Measurements from ENCODE around the gene ERFE.

Gene ERFE

GRCh38 chr2:238128534-238129001 is 30.2 kb upstream of the ERFE start:
- intact Hi-C loops (cut with DNase I; ENCODE audit: low total_unique reads), result no loop called here
- peaks cover 0 to 9% (median 7%) of the 10 kb centered on the region in 4 donors for H3K4me1 ChIP-seq
- TF ChIP-seq CTCF (IDR thresholded peaks at IDR 0.05), result no peak
- H3K27ac ChIP-seq, result no peak overlapping the region
- no peak overlapping the region for H3K4me3 ChIP-seq
- DNase-seq, result no peak
- no peaks in the 10 kb centered on the region for H3K27me3 ChIP-seq
- no peaks in the 10 kb centered on the region for H3K9me3 ChIP-seq
- no peaks in the 10 kb centered on the region for H3K36me3 ChIP-seq

GRCh38 chr2:238129166-238130010 is 29.4 kb upstream of the ERFE start:
- Histone ChIP-seq H3K9me3 (no peaks in the 10 kb centered on the region), H3K4me1 (peaks cover 0 to 9% (median 7%) of the 10 kb centered on the region in 4 donors), H3K27me3 (no peaks in the 10 kb centered on the region), H3K4me3 (no peak overlapping the region), H3K27ac (no peak overlapping the region), H3K36me3 (no peaks in the 10 kb centered on the region)
- DNase-seq, result no peak
- intact Hi-C loops (cut with DNase I; ENCODE audit: low total_unique reads), result loop anchor here (5.0 kb wide), 1 partner anchor 67 kb away; the partner anchor contains the start of gene SCLY
- no peak for TF ChIP-seq CTCF (IDR thresholded peaks at IDR 0.05)

- no peak for DNase-seq
- no peak for TF ChIP-seq CTCF (IDR thresholded peaks at IDR 0.05)
- Histone ChIP-seq H3K9me3 (no peaks in the 10 kb centered on the region), H3K36me3 (no peaks in the 10 kb centered on the region), H3K27me3 (no peaks in the 10 kb centered on the region), H3K4me3 (no peak overlapping the region), H3K4me1 (peaks cover 0 to 9% (median 7%) of the 10 kb centered on the region in 4 donors), H3K27ac (no peak overlapping the region)
- intact Hi-C loops (cut with DNase I; ENCODE audit: low total_unique reads), result loop anchor here (5.0 kb wide), 1 partner anchor 68 kb away; the partner anchor contains the start of gene SCLY
Observed at GRCh38 chr2:238130111-238130695, 28.6 kb upstream of the ERFE start.

- intact Hi-C loops (cut with DNase I; ENCODE audit: low total_unique reads), result loop anchor here (5.0 kb wide), 1 partner anchor 69 kb away; the partner anchor contains the start of gene SCLY
- no peak overlapping the region for H3K27ac ChIP-seq
- H3K9me3 ChIP-seq, result no peaks in the 10 kb centered on the region
- no peak for TF ChIP-seq CTCF (IDR thresholded peaks at IDR 0.05)
- no peak for DNase-seq
- H3K27me3 ChIP-seq, result no peaks in the 10 kb centered on the region
- peaks cover 0 to 9% (median 7%) of the 10 kb centered on the region in 4 donors for H3K4me1 ChIP-seq
- no peak overlapping the region for H3K4me3 ChIP-seq
- no peaks in the 10 kb centered on the region for H3K36me3 ChIP-seq
Observed at GRCh38 chr2:238130696-238131628, 27.8 kb upstream of the ERFE start.
